ENCODE measurements around the gene AMOT.

AMOT gene

DNA sequence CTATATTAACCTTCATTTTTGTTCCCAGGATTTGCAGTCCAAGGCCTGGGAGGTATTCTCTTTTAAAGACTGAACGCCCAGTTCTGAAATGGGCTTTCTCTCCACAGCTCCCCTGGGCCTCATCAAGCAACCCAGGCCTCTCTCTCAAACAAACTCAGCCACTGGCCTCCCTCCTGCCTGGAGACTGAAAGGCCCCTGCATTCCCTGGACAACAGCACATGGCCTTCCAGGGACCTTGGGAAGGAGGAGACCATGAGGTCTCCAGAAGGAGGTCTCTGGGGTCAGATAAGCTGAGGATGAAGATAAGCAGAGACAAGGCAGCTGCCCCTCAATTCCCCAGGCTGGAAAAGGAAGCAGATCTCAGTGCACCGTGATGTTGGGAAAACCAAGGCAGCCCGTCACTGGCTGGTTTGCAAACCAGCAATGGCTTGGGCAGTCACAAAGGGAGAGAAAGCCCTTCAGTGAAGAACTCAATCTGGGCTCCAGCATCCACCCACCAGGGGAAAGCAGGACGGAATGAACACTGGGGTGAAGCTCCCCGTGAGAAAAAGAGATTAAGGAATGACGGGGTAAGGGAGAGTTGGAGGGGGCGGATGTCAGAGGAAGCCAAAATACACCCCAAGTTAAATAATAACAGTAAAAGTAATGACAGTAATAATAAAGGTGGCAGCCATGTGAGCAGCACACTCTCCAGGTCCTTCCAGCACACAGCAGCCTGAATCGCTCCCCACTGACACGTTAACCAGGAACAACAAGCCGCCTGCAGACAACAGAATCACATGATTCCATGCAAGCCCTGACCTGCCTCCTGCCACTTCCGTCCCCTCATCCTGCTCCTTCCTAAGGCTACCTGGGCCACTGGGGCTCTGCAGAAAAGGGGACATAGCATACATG is 22.3 kb downstream of the AMOT start:
- no peaks in the 10 kb centered on the region for H3K79me2 ChIP-seq (ENCODE audit: insufficient read depth, low read length)
- no peaks in the 10 kb centered on the region for H3F3A ChIP-seq (ENCODE audit: insufficient read depth)
- no peak overlapping the region for H3K27ac ChIP-seq (ENCODE audit: low read depth, low read length)

DNA sequence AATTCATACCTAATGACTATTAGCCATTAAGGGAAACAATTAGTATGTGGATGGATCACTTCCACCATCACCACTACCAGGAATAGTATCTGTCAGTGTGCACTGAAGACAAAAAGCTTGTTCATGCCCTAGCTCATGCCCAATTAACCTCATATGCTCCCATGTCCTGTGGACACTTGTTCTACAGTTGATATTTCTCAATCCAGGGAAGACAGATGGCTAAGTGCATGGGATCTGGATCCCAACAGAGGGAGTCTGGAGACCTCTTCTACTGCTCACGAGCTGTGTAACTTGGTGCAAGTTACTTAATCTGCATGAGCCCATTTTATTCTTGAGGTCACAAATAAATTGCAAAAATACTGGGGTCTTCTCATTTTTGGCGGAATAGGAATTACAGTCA is 23.7 kb downstream of the AMOT start:
- Histone ChIP-seq H3F3A (ENCODE audit: insufficient read depth) (no peaks in the 10 kb centered on the region), H3K4me3 (ENCODE audit: insufficient read depth, low read length, poor library complexity, severe bottlenecking) (no peak overlapping the region), H3K9me3 (ENCODE audit: insufficient read depth, low read length) (no peaks in the 10 kb centered on the region), H3K9ac (ENCODE audit: low read length) (no peak overlapping the region), H4K20me1 (ENCODE audit: low read depth, low read length) (no peaks in the 10 kb centered on the region), H3K4me2 (ENCODE audit: low read depth, low read length, poor library complexity, severe bottlenecking) (no peak overlapping the region), H3K79me2 (ENCODE audit: insufficient read depth, low read length) (no peaks in the 10 kb centered on the region), H3K36me3 (ENCODE audit: low read length) (no peaks in the 10 kb centered on the region), H3K9me2 (replicated peaks; ENCODE audit: insufficient read depth, low read length) (no peaks in the 10 kb centered on the region), H3K27me3 (ENCODE audit: low read length) (no peaks in the 10 kb centered on the region), H2AFZ (ENCODE audit: low read depth, low read length, severe bottlenecking) (no peak overlapping the region), H3K27ac (ENCODE audit: low read depth, low read length) (no peak overlapping the region)
- no peak for TF ChIP-seq EZH2phosphoT487 (conservative IDR thresholded peaks at IDR 0.05; ENCODE audit: low read length)
- TF ChIP-seq, protein P1, sequence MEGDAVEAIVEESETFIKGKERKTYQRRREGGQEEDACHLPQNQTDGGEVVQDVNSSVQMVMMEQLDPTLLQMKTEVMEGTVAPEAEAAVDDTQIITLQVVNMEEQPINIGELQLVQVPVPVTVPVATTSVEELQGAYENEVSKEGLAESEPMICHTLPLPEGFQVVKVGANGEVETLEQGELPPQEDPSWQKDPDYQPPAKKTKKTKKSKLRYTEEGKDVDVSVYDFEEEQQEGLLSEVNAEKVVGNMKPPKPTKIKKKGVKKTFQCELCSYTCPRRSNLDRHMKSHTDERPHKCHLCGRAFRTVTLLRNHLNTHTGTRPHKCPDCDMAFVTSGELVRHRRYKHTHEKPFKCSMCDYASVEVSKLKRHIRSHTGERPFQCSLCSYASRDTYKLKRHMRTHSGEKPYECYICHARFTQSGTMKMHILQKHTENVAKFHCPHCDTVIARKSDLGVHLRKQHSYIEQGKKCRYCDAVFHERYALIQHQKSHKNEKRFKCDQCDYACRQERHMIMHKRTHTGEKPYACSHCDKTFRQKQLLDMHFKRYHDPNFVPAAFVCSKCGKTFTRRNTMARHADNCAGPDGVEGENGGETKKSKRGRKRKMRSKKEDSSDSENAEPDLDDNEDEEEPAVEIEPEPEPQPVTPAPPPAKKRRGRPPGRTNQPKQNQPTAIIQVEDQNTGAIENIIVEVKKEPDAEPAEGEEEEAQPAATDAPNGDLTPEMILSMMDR (IDR thresholded peaks at IDR 0.05; ENCODE audit: insufficient read depth, low read length, poor library complexity, severe bottlenecking), result no peak

More for the DNA sequence above, 22.3 kb downstream of the AMOT start:
- no peaks in the 10 kb centered on the region for H3K9me3 ChIP-seq (ENCODE audit: insufficient read depth, low read length)
- H3K4me2 ChIP-seq (ENCODE audit: low read depth, low read length, poor library complexity, severe bottlenecking), result no peak overlapping the region
- no peaks in the 10 kb centered on the region for H4K20me1 ChIP-seq (ENCODE audit: low read depth, low read length)
- H2AFZ ChIP-seq (ENCODE audit: low read depth, low read length, severe bottlenecking), result no peak overlapping the region
- TF ChIP-seq, protein P1 (IDR thresholded peaks at IDR 0.05; ENCODE audit: insufficient read depth, low read length, poor library complexity, severe bottlenecking), result no peak
- TF ChIP-seq EZH2phosphoT487 (conservative IDR thresholded peaks at IDR 0.05; ENCODE audit: low read length), result no peak
- H3K9me2 ChIP-seq (replicated peaks; ENCODE audit: insufficient read depth, low read length), result no peaks in the 10 kb centered on the region
- no peak overlapping the region for H3K9ac ChIP-seq (ENCODE audit: low read length)
- H3K36me3 ChIP-seq (ENCODE audit: low read length), result no peaks in the 10 kb centered on the region
- H3K27me3 ChIP-seq (ENCODE audit: low read length), result no peaks in the 10 kb centered on the region
- H3K4me3 ChIP-seq (ENCODE audit: insufficient read depth, low read length, poor library complexity, severe bottlenecking), result no peak overlapping the region

DNA sequence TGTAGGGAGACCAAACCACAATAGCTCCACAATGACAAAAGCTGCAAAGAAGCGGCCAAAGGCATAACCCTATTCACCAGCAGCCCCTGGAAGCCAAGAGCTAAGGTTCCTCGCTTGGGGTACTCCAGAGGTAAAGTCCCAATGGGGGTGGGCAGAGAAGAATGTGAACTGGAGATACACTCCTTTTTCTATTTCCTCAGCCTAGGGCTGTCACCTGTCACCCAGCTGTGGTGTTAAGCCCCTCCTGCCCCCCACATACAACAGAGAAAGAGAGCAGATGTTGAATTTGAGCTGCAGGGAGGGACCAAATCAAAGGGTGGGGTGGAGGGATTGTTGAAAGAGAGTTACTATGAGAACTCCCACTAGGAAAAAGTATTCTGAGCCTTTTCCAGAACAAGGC is 26.1 kb downstream of the AMOT start:
- no peak overlapping the region for H2AFZ ChIP-seq (ENCODE audit: low read depth, low read length, severe bottlenecking)
- no peak overlapping the region for H3K27ac ChIP-seq (ENCODE audit: low read depth, low read length)
- no peaks in the 10 kb centered on the region for H3K36me3 ChIP-seq (ENCODE audit: low read length)
- H3K4me3 ChIP-seq (ENCODE audit: insufficient read depth, low read length, poor library complexity, severe bottlenecking), result no peak overlapping the region
- H3K9me2 ChIP-seq (replicated peaks; ENCODE audit: insufficient read depth, low read length), result no peaks in the 10 kb centered on the region
- no peaks in the 10 kb centered on the region for H3K79me2 ChIP-seq (ENCODE audit: insufficient read depth, low read length)
- no peaks in the 10 kb centered on the region for H3K9me3 ChIP-seq (ENCODE audit: insufficient read depth, low read length)
- no peaks in the 10 kb centered on the region for H3F3A ChIP-seq (ENCODE audit: insufficient read depth)
- no peak overlapping the region for H3K4me2 ChIP-seq (ENCODE audit: low read depth, low read length, poor library complexity, severe bottlenecking)
- no peaks in the 10 kb centered on the region for H3K27me3 ChIP-seq (ENCODE audit: low read length)
- TF ChIP-seq EZH2phosphoT487 (conservative IDR thresholded peaks at IDR 0.05; ENCODE audit: low read length), result no peak
- TF ChIP-seq, protein P1 (IDR thresholded peaks at IDR 0.05; ENCODE audit: insufficient read depth, low read length, poor library complexity, severe bottlenecking), result no peak
- no peak overlapping the region for H3K9ac ChIP-seq (ENCODE audit: low read length)
- no peaks in the 10 kb centered on the region for H4K20me1 ChIP-seq (ENCODE audit: low read depth, low read length)

Measured in SU-DHL-6 (cell line).